Liver (tissue), 9 donors: Measurements from ENCODE around the gene PTGIS. TPM values are rescaled to one million over a fixed set of nuclear protein-coding genes. Genes with fewer than 3 reads are reported as not detected.
A peak's percentile ranks its signal among the peaks of the same experiment; 100 is the strongest.

Experiments
- DNase-seq: peaks from one replicate; pipeline ENCODE4 v3.0.0-alpha.2; 2017; ENCODE audit warnings: low spot score
- H3K27ac ChIP-seq, 2 donors: one replicate each; pipeline ENCODE4 v1.7.0; 2013; ENCODE audit warnings: inconsistent platforms in 2 of 2, low read length in 2 of 2, control low read depth in 1 of 2, low read depth in 1 of 2, mild to moderate bottlenecking in 1 of 2
- H3K27me3 ChIP-seq, 4 donors: one replicate each; pipeline versions ENCODE4 v1.6.1 to v1.7.0; 2013; ENCODE audit warnings: low read length in 3 of 4, inconsistent platforms in 1 of 4, mild to moderate bottlenecking in 1 of 4, moderate library complexity in 1 of 4; ENCODE audit not compliant: control insufficient read depth in 4 of 4, insufficient read depth in 4 of 4
- H3K36me3 ChIP-seq, 4 donors: one replicate each; pipeline versions ENCODE4 v1.6.1 to v1.7.0; 2013; ENCODE audit warnings: low read length in 3 of 4, mild to moderate bottlenecking in 3 of 4, low read depth in 1 of 4, moderate library complexity in 1 of 4; ENCODE audit not compliant: control insufficient read depth in 4 of 4, insufficient read depth in 3 of 4
- H3K4me1 ChIP-seq, 4 donors: one replicate each; pipeline versions ENCODE4 v1.6.1 to v1.7.0; 2013; ENCODE audit warnings: low read length in 3 of 4, mild to moderate bottlenecking in 3 of 4, moderate library complexity in 1 of 4; ENCODE audit not compliant: control insufficient read depth in 4 of 4, insufficient read depth in 4 of 4
- H3K4me3 ChIP-seq, 3 donors: one replicate each; pipeline versions ENCODE4 v1.6.1 to v1.7.0; 2013; ENCODE audit warnings: low read length in 3 of 3, control low read depth in 1 of 3, low read depth in 1 of 3, mild to moderate bottlenecking in 1 of 3
- H3K9ac ChIP-seq, 2 donors: one replicate each; pipeline ENCODE4 v1.7.0; 2013; ENCODE audit warnings: low read length in 2 of 2, mild to moderate bottlenecking in 2 of 2, moderate library complexity in 2 of 2, control low read depth in 1 of 2, low read depth in 1 of 2
- H3K9me3 ChIP-seq, 4 donors: one replicate each; pipeline versions ENCODE4 v1.6.1 to v1.7.0; 2013; ENCODE audit warnings: low read length in 3 of 4; ENCODE audit not compliant: control insufficient read depth in 4 of 4
- ATF3 ChIP-seq: IDR thresholded peaks from 2 replicates; pipeline ENCODE4 v1.6.1; 2016; ENCODE audit warnings: antibody characterized with exemption
- CTCF ChIP-seq: fragments of 150-350 bp; IDR thresholded peaks from 2 replicates; pipeline ENCODE4 v1.5.1; 2017; ENCODE audit warnings: improper control_type of control experiment, low read depth, low read length; ENCODE audit not compliant: missing input control
- EGR1 ChIP-seq, 2 donors: IDR thresholded peaks; 2 replicates each; pipeline ENCODE4 v1.6.1; 2016 to 2018; ENCODE audit warnings: antibody characterized with exemption in 2 of 2, low read depth in 2 of 2
- FOXA1 ChIP-seq: IDR thresholded peaks from 2 replicates; pipeline ENCODE4 v1.6.1; 2016; ENCODE audit warnings: antibody characterized with exemption
- FOXA2 ChIP-seq: IDR thresholded peaks from 2 replicates; pipeline ENCODE4 v1.6.1; 2016; ENCODE audit warnings: antibody characterized with exemption
- MAX ChIP-seq: IDR thresholded peaks from 2 replicates; pipeline ENCODE4 v1.6.1; 2016; ENCODE audit warnings: antibody characterized with exemption
- NR2F2 ChIP-seq: IDR thresholded peaks from 2 replicates; pipeline ENCODE4 v1.6.1; 2016; ENCODE audit warnings: antibody characterized with exemption
- RAD21 ChIP-seq, 2 donors: IDR thresholded peaks; 2 replicates each; pipeline ENCODE4 v1.6.1; 2016; ENCODE audit warnings: antibody characterized with exemption in 2 of 2, mild to moderate bottlenecking in 2 of 2
- REST ChIP-seq: IDR thresholded peaks from 2 replicates; pipeline ENCODE4 v1.6.1; 2016; ENCODE audit warnings: antibody characterized with exemption, mild to moderate bottlenecking
- RXRA ChIP-seq, 2 donors: IDR thresholded peaks; 2 replicates each; pipeline ENCODE4 v1.6.1; 2017 to 2018; ENCODE audit warnings: antibody characterized with exemption in 2 of 2, mild to moderate bottlenecking in 1 of 2
- SP1 ChIP-seq: IDR thresholded peaks from 2 replicates; pipeline ENCODE4 v1.6.1; 2018; ENCODE audit warnings: antibody characterized with exemption, mild to moderate bottlenecking
- TAF1 ChIP-seq: conservative IDR thresholded peaks from 2 replicates; pipeline ENCODE4 v1.6.1; 2016; ENCODE audit warnings: antibody characterized with exemption, mild to moderate bottlenecking
- WGBS: extraction: QIAGEN DNeasy Blood & Tissue Kit; methylation state at CpG from one replicate; pipeline ENCODE4 v1.1.7; 2013; 5-methylcytosine and 5-hydroxymethylcytosine counted together
- polyA plus RNA-seq, 2 donors: library from polyadenylated mRNA; stranded (reverse) in 1 of 2; unstranded in 1 of 2; fragments of 200-250 nt in 1 of 2; fragments of >200 nt in 1 of 2; fragmentation: Nextera tagmentation in 1 of 2; extraction: Ambion mirVana in 1 of 2; gene quantifications; one replicate each; pipeline versions ENCODE4 v1.2.1 to v1.2.3, GENCODE V29; 2013 to 2015
- total RNA-seq, 2 donors: library from RNA; depleted of rRNA; stranded (reverse); fragments of >200 nt; gene quantifications; one replicate each; pipeline ENCODE4 v1.2.3, GENCODE V29; 2014
- donor health status: healthy.
- donor health status: healthy.
- donor health status: healthy.
- donor health status: healthy.
- donor health status: healthy.

PTGIS gene
- total and polyA plus RNA-seq, 4 donors: 2.2 to 6.3 (median 3.8) TPM

GRCh38 chr20:49543071-49543857, 24.7 kb downstream of the PTGIS start:
- Histone ChIP-seq H3K4me3 (no peak overlapping the region), H3K9ac (no peak overlapping the region), H3K27ac (no peak overlapping the region), H3K27me3 (no peaks in the 10 kb centered on the region), H3K9me3 (peaks cover 0 to 2% (median 0%) of the 10 kb centered on the region in 4 donors), H3K36me3 (no peaks in the 10 kb centered on the region), H3K4me1 (peaks cover 0 to 2% (median 0%) of the 10 kb centered on the region in 4 donors)
- DNase-seq: no peak
- TF ChIP-seq NR2F2 (no peak), ATF3 (no peak), REST (no peak)
- 86% methylated on average over 13 of the region's 13 CpGs for WGBS

GRCh38 chr20:49542514-49542991, 25.4 kb downstream of the PTGIS start:
- H3K9ac ChIP-seq: no peak overlapping the region
- H3K27me3 ChIP-seq: no peaks in the 10 kb centered on the region
- DNase-seq: no peak
- TF ChIP-seq FOXA1 (no peak), MAX (no peak), FOXA2 (no peak)
- WGBS: 95% methylated on average over 4 of the region's 4 CpGs
- H3K4me1 ChIP-seq: peaks cover 0 to 2% (median 0%) of the 10 kb centered on the region in 4 donors
- no peak overlapping the region for H3K4me3 ChIP-seq
- H3K9me3 ChIP-seq: peaks cover 0 to 2% (median 0%) of the 10 kb centered on the region in 4 donors
- H3K36me3 ChIP-seq: no peaks in the 10 kb centered on the region
- no peak overlapping the region for H3K27ac ChIP-seq

- H3K27me3 ChIP-seq: no peaks in the 10 kb centered on the region
- 49% methylated on average over 18 of the region's 18 CpGs for WGBS
- no peak overlapping the region for H3K9ac ChIP-seq
- peak; percentile 70 for DNase-seq
- H3K4me3 ChIP-seq: no peak overlapping the region
- H3K4me1 ChIP-seq: peaks cover 0 to 2% (median 0%) of the 10 kb centered on the region in 4 donors
- TF ChIP-seq CTCF: peak; percentile 92
- TF ChIP-seq SP1: no peak
- peak; percentile 96 to 97 for TF ChIP-seq RAD21 (IDR thresholded peaks at IDR 0.05)
- no peak for TF ChIP-seq MAX
- no peak for TF ChIP-seq EGR1 (IDR thresholded peaks at IDR 0.05; ENCODE audit: low read depth in 2 of 2)
- no peak for TF ChIP-seq TAF1
- TF ChIP-seq RXRA (IDR thresholded peaks at IDR 0.05): no peak
- peaks cover 0 to 2% (median 0%) of the 10 kb centered on the region in 4 donors for H3K9me3 ChIP-seq
- H3K36me3 ChIP-seq: no peaks in the 10 kb centered on the region
- no peak overlapping the region for H3K27ac ChIP-seq
Observed at GRCh38 chr20:49541733-49542513, 26.0 kb downstream of the PTGIS start.
